ENCODE measurements around the gene TOB1. TPM values are rescaled to one million over a fixed set of nuclear protein-coding genes. Genes with fewer than 3 reads are reported as not detected.

The TOB1 gene
- total RNA-seq, 3 donors from 2014 or later (not counting 1 experiment from before 2014, with no cell fraction given), result 51.1 to 123 (median 110) TPM

DNA sequence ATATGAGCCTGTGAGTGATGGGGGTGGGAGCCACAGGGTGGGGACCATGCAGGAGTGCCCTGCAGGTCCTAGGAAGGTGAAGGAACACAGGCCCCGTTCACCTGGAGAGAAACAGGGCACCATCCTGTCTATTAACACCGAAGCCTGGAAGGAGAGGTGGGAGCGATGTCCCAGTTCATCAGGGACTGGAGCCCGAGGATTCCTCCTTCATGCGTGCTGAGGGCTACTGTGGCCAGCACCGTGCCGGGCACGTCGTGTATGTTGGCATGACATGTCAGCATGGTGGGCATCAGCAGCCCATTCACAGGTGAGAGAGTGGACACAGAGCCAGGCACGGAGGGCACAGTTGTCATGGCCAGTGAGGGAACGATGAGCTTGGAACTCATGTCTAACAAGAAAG is 29.3 kb downstream of the TOB1 start:
- WGBS (ENCODE audit: insufficient coverage), result 91% methylated on average over 11 of the region's 11 CpGs
- ATAC-seq (no peak), DNase-seq (no peak)
- no peak overlapping the region for H3K27ac Mint-ChIP-seq
- TF ChIP-seq, protein P1, sequence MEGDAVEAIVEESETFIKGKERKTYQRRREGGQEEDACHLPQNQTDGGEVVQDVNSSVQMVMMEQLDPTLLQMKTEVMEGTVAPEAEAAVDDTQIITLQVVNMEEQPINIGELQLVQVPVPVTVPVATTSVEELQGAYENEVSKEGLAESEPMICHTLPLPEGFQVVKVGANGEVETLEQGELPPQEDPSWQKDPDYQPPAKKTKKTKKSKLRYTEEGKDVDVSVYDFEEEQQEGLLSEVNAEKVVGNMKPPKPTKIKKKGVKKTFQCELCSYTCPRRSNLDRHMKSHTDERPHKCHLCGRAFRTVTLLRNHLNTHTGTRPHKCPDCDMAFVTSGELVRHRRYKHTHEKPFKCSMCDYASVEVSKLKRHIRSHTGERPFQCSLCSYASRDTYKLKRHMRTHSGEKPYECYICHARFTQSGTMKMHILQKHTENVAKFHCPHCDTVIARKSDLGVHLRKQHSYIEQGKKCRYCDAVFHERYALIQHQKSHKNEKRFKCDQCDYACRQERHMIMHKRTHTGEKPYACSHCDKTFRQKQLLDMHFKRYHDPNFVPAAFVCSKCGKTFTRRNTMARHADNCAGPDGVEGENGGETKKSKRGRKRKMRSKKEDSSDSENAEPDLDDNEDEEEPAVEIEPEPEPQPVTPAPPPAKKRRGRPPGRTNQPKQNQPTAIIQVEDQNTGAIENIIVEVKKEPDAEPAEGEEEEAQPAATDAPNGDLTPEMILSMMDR (IDR thresholded peaks at IDR 0.05), result no peak
- no peaks in the 10 kb centered on the region for H3K36me3 Mint-ChIP-seq
- no peak overlapping the region for H3K4me3 ChIP-seq (ENCODE audit: low read length)
- peaks cover 2% of the 10 kb centered on the region for H3K4me1 ChIP-seq (ENCODE audit: control insufficient read depth, insufficient read depth, low read length)
- H3K4me1 Mint-ChIP-seq, result no peaks in the 10 kb centered on the region
- no peak overlapping the region for H3K27ac ChIP-seq (ENCODE audit: low read length)
- peaks cover 7 to 8% of the 10 kb centered on the region in 2 donors for H3K27me3 Mint-ChIP-seq (ENCODE audit: low read depth in 2 of 2)
- H3K27me3 ChIP-seq (ENCODE audit: control insufficient read depth, insufficient read depth, low read length), result no peaks in the 10 kb centered on the region
- H3K36me3 ChIP-seq (ENCODE audit: control insufficient read depth, insufficient read depth, low read length), result no peaks in the 10 kb centered on the region
- H3K4me3 Mint-ChIP-seq, result no peak overlapping the region
- no peaks in the 10 kb centered on the region for H3K9me3 ChIP-seq (ENCODE audit: control insufficient read depth, insufficient read depth, low read length)
- intact Hi-C loops (cut with micrococcal nuclease), result no loop called here
- no peaks in the 10 kb centered on the region for H3K9me3 Mint-ChIP-seq

- 57% methylated on average over 39 of the region's 39 CpGs for WGBS (ENCODE audit: insufficient coverage)
- Histone ChIP-seq H3K27ac (ENCODE audit: low read length) (no peak within 1 kb of the TSS), H3K36me3 (ENCODE audit: control insufficient read depth, insufficient read depth, low read length) (no peaks in the 10 kb centered on the region), H3K4me3 (ENCODE audit: low read length) (no peak within 1 kb of the TSS), H3K27me3 (ENCODE audit: control insufficient read depth, insufficient read depth, low read length) (no peaks in the 10 kb centered on the region), H3K9me3 (ENCODE audit: control insufficient read depth, insufficient read depth, low read length) (no peaks in the 10 kb centered on the region), H3K4me1 (ENCODE audit: control insufficient read depth, insufficient read depth, low read length) (no peaks in the 10 kb centered on the region)
- Mint-ChIP-seq H3K9me3 (no peaks in the 10 kb centered on the region), H3K27ac (no peak within 1 kb of the TSS), H3K36me3 (no peaks in the 10 kb centered on the region), H3K4me1 (no peaks in the 10 kb centered on the region), H3K4me3 (no peak within 1 kb of the TSS), H3K27me3 (ENCODE audit: low read depth in 2 of 2) (peaks cover 7 to 8% of the 10 kb centered on the region in 2 donors)
- TF ChIP-seq, protein P1 (IDR thresholded peaks at IDR 0.05), result no peak
- no peak for DNase-seq
- ATAC-seq, result no peak
- intact Hi-C loops (cut with micrococcal nuclease), result no loop called here
These were observed 30.6 kb downstream of the TOB1 start, which contains the start of gene WFIKKN2 for GRCh38 chr17:50835301-50836234. Gene WFIKKN2 (plus strand): TSS chr17:50835586. CDS start chr17:50835938, 352 bp downstream.

DNA sequence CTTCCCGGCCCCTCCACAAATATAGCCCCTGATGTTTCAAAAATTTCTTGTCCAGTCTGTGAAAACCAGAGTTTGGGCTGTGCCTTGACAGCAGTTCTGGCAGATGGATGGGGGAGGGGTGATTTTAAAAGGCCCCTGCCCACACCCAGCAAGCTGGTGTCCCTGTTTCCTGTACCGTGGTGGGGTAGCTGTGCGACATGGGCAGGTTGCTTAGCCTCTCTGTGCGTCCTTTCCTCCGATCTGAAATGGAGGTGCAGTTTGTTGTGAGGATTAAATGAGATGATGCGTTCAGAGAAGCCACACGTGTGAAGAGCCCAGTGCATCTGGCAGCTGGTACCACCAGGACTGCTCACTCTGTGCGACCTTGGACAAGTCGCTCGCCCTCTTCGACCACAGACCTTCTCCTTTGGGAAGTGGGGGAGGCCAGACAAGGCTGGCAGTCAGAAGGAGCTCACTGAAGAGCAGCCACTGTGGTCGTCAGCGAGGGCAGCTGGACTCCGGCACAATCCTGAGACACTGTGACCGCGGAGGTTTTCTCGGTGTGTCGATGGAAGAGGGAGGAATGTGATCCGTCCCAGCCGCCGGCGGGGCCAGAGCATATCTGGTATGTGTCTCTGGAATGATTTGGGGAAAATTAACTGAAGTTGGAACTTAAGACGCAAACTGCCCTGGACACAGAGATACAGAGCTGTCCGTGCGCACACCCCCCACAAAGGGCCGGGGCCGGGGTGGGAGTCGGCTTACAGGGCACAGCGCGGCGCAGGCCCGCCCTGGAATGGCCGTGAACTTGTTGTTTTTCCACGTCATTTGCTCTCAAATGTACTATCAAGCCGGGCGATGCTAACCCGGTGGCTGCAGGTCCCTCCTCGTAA is 31.5 kb downstream of the TOB1 start:
- intact Hi-C loops (cut with micrococcal nuclease), result no loop called here
- no peak for DNase-seq
- TF ChIP-seq, protein P1 (IDR thresholded peaks at IDR 0.05), result no peak
- Histone ChIP-seq H3K4me3 (ENCODE audit: low read length) (no peak overlapping the region), H3K36me3 (ENCODE audit: control insufficient read depth, insufficient read depth, low read length) (no peaks in the 10 kb centered on the region), H3K27ac (ENCODE audit: low read length) (no peak overlapping the region), H3K9me3 (ENCODE audit: control insufficient read depth, insufficient read depth, low read length) (no peaks in the 10 kb centered on the region), H3K4me1 (ENCODE audit: control insufficient read depth, insufficient read depth, low read length) (no peaks in the 10 kb centered on the region), H3K27me3 (ENCODE audit: control insufficient read depth, insufficient read depth, low read length) (no peaks in the 10 kb centered on the region)
- Mint-ChIP-seq H3K27ac (no peak overlapping the region), H3K4me1 (no peaks in the 10 kb centered on the region), H3K36me3 (no peaks in the 10 kb centered on the region), H3K4me3 (no peak overlapping the region), H3K9me3 (no peaks in the 10 kb centered on the region), H3K27me3 (ENCODE audit: low read depth in 2 of 2) (peaks cover 8 to 14% of the 10 kb centered on the region in 2 donors)
- 89% methylated on average over 38 of the region's 38 CpGs for WGBS (ENCODE audit: insufficient coverage)
- no peak for ATAC-seq
